Measurements from ENCODE around the gene NECTIN4.

DNA sequence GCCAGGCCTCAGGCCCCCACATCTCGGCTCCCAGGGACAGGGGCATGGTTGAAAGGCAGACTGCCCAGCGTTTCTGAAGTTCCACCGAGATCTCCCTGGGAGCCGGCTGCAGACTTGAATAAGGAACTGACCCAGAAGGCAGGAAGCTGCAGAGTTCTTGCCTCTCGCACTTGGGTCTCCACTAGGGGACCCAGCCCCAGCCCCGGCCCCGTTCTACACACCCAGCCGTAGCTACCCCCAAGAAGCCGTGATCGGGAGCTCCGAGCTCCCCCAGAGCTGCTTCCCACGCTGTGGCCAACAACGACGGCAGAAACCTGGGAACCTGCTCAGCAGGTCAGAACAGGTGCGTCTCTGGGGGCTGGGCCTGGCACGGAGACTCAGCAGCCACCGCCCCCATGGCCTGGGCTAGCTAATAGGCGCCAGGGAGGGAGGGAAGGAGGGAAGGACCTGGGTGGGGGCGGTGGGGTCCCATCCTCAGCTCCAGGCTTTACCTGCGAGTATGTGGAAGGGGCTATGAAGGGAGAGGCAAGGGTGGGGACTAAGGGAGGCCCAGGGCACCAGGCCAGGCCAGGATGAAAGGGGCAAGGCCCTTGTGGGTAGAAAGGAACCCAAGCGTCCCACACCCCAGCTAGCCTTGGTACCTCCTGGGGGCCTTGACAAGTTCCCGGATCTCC is at the start of gene NECTIN4:
- TF ChIP-seq, protein P1, sequence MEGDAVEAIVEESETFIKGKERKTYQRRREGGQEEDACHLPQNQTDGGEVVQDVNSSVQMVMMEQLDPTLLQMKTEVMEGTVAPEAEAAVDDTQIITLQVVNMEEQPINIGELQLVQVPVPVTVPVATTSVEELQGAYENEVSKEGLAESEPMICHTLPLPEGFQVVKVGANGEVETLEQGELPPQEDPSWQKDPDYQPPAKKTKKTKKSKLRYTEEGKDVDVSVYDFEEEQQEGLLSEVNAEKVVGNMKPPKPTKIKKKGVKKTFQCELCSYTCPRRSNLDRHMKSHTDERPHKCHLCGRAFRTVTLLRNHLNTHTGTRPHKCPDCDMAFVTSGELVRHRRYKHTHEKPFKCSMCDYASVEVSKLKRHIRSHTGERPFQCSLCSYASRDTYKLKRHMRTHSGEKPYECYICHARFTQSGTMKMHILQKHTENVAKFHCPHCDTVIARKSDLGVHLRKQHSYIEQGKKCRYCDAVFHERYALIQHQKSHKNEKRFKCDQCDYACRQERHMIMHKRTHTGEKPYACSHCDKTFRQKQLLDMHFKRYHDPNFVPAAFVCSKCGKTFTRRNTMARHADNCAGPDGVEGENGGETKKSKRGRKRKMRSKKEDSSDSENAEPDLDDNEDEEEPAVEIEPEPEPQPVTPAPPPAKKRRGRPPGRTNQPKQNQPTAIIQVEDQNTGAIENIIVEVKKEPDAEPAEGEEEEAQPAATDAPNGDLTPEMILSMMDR (IDR thresholded peaks at IDR 0.05; ENCODE audit: insufficient read depth, low read length, poor library complexity, severe bottlenecking): no peak
- no peak for TF ChIP-seq EZH2phosphoT487 (conservative IDR thresholded peaks at IDR 0.05; ENCODE audit: low read length)
